ENCODE data around the gene ACAP2.

DNA sequence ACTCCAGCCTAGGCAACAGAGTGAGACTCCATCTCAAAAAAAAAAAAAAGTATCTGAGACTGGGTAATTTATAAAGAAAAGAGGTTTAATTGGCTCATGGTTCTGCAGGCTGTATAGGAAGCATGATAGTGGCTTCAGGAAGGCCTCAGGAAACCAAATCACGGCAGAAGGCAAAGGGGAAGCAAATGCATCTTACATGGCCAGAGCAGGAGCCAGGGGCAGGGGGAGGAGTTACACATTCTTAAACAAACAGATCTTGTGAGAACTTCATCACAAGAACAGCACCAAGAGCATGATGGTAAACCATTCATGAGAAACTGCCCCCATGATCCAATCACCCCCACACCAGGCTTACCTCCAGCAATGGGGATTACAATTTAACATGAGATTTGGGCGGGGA is 37.2 kb downstream of the ACAP2 start:
- TF ChIP-seq, protein P1, sequence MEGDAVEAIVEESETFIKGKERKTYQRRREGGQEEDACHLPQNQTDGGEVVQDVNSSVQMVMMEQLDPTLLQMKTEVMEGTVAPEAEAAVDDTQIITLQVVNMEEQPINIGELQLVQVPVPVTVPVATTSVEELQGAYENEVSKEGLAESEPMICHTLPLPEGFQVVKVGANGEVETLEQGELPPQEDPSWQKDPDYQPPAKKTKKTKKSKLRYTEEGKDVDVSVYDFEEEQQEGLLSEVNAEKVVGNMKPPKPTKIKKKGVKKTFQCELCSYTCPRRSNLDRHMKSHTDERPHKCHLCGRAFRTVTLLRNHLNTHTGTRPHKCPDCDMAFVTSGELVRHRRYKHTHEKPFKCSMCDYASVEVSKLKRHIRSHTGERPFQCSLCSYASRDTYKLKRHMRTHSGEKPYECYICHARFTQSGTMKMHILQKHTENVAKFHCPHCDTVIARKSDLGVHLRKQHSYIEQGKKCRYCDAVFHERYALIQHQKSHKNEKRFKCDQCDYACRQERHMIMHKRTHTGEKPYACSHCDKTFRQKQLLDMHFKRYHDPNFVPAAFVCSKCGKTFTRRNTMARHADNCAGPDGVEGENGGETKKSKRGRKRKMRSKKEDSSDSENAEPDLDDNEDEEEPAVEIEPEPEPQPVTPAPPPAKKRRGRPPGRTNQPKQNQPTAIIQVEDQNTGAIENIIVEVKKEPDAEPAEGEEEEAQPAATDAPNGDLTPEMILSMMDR (IDR thresholded peaks at IDR 0.05 in 4 of 5, conservative IDR thresholded peaks at IDR 0.05 in 1 of 5) = no peak
- no peak for TF ChIP-seq POLR2A (IDR thresholded peaks at IDR 0.05)
